NCI-H460 (cell line): Measurements from ENCODE around the gene KCNIP1. TPM values are rescaled to one million over a fixed set of nuclear protein-coding genes. Genes with fewer than 3 reads are reported as not detected.
A peak's percentile ranks its signal among the peaks of the same experiment; 100 is the strongest.

ENCODE experiments used
- DNase-seq: peaks from one replicate; pipeline ENCODE4 v3.0.0-alpha.2; 2016; ENCODE audit warnings: low read depth; ENCODE audit errors: extremely low read depth
- total RNA-seq: library from RNA; depleted of rRNA; stranded (reverse); fragments of >200 nt; shearing (Covaris generic); gene quantifications from 2 replicates; pipeline ENCODE4 v1.2.3, GENCODE V29; 2014

KCNIP1 gene
- total RNA-seq, 1 experiment from 2014 or later = not detected

GRCh38 chr5:170622933-170623332, 119.1 kb downstream of the KCNIP1 start:
- DNase-seq = no peak

GRCh38 chr5:170623576-170624181, 119.9 kb downstream of the KCNIP1 start:
- DNase-seq = peak; percentile 32

GRCh38 chr5:170625221-170626165, 121.7 kb downstream of the KCNIP1 start:
- no peak for DNase-seq

- DNase-seq = no peak
These were observed 122.8 kb downstream of the KCNIP1 start for GRCh38 chr5:170626507-170627150.

- no peak for DNase-seq
These were observed 123.5 kb downstream of the KCNIP1 start for GRCh38 chr5:170627271-170627670.

GRCh38 chr5:170628028-170628427, 124.2 kb downstream of the KCNIP1 start:
- DNase-seq = no peak

- no peak for DNase-seq
These were observed 125.1 kb downstream of the KCNIP1 start for GRCh38 chr5:170628691-170629565.

- no peak for DNase-seq
These were observed 125.9 kb downstream of the KCNIP1 start for GRCh38 chr5:170629566-170630175.

GRCh38 chr5:170630226-170630625, 126.4 kb downstream of the KCNIP1 start:
- DNase-seq = no peak

- DNase-seq = no peak
These were observed 126.9 kb downstream of the KCNIP1 start for GRCh38 chr5:170630711-170631141.

GRCh38 chr5:170631466-170632195, 127.8 kb downstream of the KCNIP1 start:
- peak; percentile 36 for DNase-seq

GRCh38 chr5:170632266-170632984, 128.6 kb downstream of the KCNIP1 start:
- DNase-seq = no peak

- no peak for DNase-seq
These were observed 129.1 kb downstream of the KCNIP1 start for GRCh38 chr5:170632985-170633234.

GRCh38 chr5:170633235-170634081, 129.6 kb downstream of the KCNIP1 start:
- peak; percentile 43 for DNase-seq

- no peak for DNase-seq
These were observed 130.6 kb downstream of the KCNIP1 start for GRCh38 chr5:170634256-170634990.

GRCh38 chr5:170635706-170636105, 131.9 kb downstream of the KCNIP1 start:
- no peak for DNase-seq

- DNase-seq = no peak
These were observed 132.4 kb downstream of the KCNIP1 start for GRCh38 chr5:170636206-170636605.
